ENCODE results near the gene PTPRM.

PTPRM gene

DNA sequence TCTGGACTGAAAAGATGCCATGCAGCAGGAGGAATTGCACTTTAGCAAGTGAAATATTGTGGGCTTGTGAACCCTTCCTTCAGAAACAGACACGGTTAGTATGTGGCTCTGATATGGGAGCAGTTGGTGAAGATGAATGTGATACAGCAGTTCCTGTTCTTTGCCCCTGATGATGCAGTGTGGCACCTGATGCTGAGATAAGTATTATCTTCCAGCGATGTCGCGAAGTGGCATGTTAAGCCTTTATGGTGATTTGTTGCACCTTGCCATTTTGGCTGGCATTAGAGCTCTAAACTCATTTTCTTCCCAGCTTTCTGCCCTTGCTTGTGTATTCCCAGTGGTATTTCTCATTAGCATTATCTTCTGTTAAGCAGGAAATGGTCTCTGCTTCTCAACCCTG, 600.6 kb downstream of the PTPRM start (continued):
- no peak for TF ChIP-seq ZSCAN18 (tag by site-specific recombination; IDR thresholded peaks at IDR 0.05)

GRCh38 chr18:8169722-8170121, 602.6 kb downstream of the PTPRM start:
- no peak for TF ChIP-seq ZIC2 (tag by site-specific recombination; IDR thresholded peaks at IDR 0.05)
- no peak for TF ChIP-seq ZNF23 (tag by site-specific recombination; IDR thresholded peaks at IDR 0.05; ENCODE audit: borderline replicate concordance)
- H3K36me3 ChIP-seq (ENCODE audit: control insufficient read depth in 2 of 2, insufficient read depth in 1 of 2, low read length in 2 of 2): no peaks in the 10 kb centered on the region
- H3K4me1 ChIP-seq (ENCODE audit: control insufficient read depth, insufficient read depth, low read length): no peaks in the 10 kb centered on the region
- no peaks in the 10 kb centered on the region for H3K9me3 ChIP-seq (ENCODE audit: control insufficient read depth, insufficient read depth, low read depth, low read length)
- no peak overlapping the region for H3K27ac ChIP-seq (ENCODE audit: extremely low read depth, low read depth, low read length)
- CTCF ChIA-PET: no interaction called here
- no peak overlapping the region for H3K4me3 ChIP-seq (ENCODE audit: low read depth, low read length)
- POLR2A ChIA-PET: no interaction called here

DNA sequence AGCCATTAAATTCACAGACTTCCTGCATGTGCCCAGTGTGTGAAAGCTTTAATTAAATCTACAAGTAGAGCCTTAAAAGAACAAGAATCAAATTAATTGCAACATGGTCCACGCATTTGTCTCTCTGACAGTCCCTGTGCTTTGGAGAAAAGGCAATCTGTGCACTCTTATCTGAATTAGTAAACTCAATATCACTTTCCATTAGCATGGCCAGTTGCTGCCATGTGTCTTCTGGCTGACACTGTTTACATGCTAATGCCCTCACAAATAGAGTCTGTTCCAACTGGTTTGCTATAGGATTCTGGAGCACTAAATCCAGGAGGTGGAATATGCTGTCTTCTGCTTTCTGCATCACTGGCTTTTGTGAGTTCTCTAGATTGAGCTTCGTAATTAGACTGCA, 607.7 kb downstream of the PTPRM start:
- TF ChIP-seq ZNF549 (tag by site-specific recombination; IDR thresholded peaks at IDR 0.05) (no peak), PRDM6 (tag by site-specific recombination; IDR thresholded peaks at IDR 0.05) (no peak), TRIM28 (IDR thresholded peaks at IDR 0.05; ENCODE audit: borderline replicate concordance, low read length) (no peak), ZNF792 (tag by site-specific recombination; IDR thresholded peaks at IDR 0.05) (no peak), YY2 (tag by site-specific recombination; IDR thresholded peaks at IDR 0.05) (no peak), TCF7L2 (IDR thresholded peaks at IDR 0.05; ENCODE audit: borderline replicate concordance, low read depth, low read length) (no peak), FEZF1 (tag by site-specific recombination; IDR thresholded peaks at IDR 0.05) (no peak), ZNF654 (tag by site-specific recombination; IDR thresholded peaks at IDR 0.05; ENCODE audit: low read depth) (no peak), ZNF707 (tag by site-specific recombination; IDR thresholded peaks at IDR 0.05) (no peak), KLF7 (tag by site-specific recombination; IDR thresholded peaks at IDR 0.05; ENCODE audit: borderline replicate concordance) (no peak)
- TF ChIP-seq, protein P1, sequence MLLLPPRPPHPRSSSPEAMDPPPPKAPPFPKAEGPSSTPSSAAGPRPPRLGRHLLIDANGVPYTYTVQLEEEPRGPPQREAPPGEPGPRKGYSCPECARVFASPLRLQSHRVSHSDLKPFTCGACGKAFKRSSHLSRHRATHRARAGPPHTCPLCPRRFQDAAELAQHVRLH (tag by site-specific recombination; IDR thresholded peaks at IDR 0.05): no peak
- TF ChIP-seq, protein P2, sequence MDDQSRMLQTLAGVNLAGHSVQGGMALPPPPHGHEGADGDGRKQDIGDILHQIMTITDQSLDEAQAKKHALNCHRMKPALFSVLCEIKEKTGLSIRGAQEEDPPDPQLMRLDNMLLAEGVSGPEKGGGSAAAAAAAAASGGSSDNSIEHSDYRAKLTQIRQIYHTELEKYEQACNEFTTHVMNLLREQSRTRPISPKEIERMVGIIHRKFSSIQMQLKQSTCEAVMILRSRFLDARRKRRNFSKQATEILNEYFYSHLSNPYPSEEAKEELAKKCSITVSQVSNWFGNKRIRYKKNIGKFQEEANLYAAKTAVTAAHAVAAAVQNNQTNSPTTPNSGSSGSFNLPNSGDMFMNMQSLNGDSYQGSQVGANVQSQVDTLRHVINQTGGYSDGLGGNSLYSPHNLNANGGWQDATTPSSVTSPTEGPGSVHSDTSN (CRISPR knock-in tag; IDR thresholded peaks at IDR 0.05): no peak
- TF ChIP-seq, protein P3, sequence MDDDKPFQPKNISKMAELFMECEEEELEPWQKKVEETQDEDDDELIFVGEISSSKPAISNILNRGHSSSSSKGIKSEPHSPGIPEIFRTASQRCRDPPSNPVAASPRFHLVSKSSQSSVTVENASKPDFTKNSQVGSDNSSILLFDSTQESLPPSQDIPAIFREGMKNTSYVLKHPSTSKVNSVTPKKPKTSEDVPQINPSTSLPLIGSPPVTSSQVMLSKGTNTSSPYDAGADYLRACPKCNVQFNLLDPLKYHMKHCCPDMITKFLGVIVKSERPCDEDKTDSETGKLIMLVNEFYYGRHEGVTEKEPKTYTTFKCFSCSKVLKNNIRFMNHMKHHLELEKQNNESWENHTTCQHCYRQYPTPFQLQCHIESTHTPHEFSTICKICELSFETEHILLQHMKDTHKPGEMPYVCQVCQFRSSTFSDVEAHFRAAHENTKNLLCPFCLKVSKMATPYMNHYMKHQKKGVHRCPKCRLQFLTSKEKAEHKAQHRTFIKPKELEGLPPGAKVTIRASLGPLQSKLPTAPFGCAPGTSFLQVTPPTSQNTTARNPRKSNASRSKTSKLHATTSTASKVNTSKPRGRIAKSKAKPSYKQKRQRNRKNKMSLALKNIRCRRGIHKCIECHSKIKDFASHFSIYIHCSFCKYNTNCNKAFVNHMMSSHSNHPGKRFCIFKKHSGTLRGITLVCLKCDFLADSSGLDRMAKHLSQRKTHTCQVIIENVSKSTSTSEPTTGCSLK (tag by site-specific recombination; IDR thresholded peaks at IDR 0.05): no peak
- TF ChIP-seq, protein P4, sequence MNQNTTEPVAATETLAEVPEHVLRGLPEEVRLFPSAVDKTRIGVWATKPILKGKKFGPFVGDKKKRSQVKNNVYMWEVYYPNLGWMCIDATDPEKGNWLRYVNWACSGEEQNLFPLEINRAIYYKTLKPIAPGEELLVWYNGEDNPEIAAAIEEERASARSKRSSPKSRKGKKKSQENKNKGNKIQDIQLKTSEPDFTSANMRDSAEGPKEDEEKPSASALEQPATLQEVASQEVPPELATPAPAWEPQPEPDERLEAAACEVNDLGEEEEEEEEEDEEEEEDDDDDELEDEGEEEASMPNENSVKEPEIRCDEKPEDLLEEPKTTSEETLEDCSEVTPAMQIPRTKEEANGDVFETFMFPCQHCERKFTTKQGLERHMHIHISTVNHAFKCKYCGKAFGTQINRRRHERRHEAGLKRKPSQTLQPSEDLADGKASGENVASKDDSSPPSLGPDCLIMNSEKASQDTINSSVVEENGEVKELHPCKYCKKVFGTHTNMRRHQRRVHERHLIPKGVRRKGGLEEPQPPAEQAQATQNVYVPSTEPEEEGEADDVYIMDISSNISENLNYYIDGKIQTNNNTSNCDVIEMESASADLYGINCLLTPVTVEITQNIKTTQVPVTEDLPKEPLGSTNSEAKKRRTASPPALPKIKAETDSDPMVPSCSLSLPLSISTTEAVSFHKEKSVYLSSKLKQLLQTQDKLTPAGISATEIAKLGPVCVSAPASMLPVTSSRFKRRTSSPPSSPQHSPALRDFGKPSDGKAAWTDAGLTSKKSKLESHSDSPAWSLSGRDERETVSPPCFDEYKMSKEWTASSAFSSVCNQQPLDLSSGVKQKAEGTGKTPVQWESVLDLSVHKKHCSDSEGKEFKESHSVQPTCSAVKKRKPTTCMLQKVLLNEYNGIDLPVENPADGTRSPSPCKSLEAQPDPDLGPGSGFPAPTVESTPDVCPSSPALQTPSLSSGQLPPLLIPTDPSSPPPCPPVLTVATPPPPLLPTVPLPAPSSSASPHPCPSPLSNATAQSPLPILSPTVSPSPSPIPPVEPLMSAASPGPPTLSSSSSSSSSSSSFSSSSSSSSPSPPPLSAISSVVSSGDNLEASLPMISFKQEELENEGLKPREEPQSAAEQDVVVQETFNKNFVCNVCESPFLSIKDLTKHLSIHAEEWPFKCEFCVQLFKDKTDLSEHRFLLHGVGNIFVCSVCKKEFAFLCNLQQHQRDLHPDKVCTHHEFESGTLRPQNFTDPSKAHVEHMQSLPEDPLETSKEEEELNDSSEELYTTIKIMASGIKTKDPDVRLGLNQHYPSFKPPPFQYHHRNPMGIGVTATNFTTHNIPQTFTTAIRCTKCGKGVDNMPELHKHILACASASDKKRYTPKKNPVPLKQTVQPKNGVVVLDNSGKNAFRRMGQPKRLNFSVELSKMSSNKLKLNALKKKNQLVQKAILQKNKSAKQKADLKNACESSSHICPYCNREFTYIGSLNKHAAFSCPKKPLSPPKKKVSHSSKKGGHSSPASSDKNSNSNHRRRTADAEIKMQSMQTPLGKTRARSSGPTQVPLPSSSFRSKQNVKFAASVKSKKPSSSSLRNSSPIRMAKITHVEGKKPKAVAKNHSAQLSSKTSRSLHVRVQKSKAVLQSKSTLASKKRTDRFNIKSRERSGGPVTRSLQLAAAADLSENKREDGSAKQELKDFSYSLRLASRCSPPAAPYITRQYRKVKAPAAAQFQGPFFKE (tag by site-specific recombination; IDR thresholded peaks at IDR 0.05; ENCODE audit: borderline replicate concordance): no peak
- POLR2A ChIA-PET: no interaction called here
- CTCF ChIA-PET: interaction anchor here (1.1 kb wide), 1 partner anchor 12 kb away, joined by 3 read pairs; no protein-coding TSS in a partner anchor
- Histone ChIP-seq H3K9me3 (ENCODE audit: control insufficient read depth, insufficient read depth, low read depth, low read length) (no peaks in the 10 kb centered on the region), H3K4me1 (ENCODE audit: control insufficient read depth, insufficient read depth, low read length) (peaks cover 20% of the 10 kb centered on the region), H3K36me3 (ENCODE audit: control insufficient read depth in 2 of 2, insufficient read depth in 1 of 2, low read length in 2 of 2) (no peaks in the 10 kb centered on the region), H3K27ac (ENCODE audit: extremely low read depth, low read depth, low read length) (no peak overlapping the region), H3K4me3 (ENCODE audit: low read depth, low read length) (no peak overlapping the region)

Data from HEK293 (cell line).